Measurements from ENCODE around the gene AZIN2.

DNA sequence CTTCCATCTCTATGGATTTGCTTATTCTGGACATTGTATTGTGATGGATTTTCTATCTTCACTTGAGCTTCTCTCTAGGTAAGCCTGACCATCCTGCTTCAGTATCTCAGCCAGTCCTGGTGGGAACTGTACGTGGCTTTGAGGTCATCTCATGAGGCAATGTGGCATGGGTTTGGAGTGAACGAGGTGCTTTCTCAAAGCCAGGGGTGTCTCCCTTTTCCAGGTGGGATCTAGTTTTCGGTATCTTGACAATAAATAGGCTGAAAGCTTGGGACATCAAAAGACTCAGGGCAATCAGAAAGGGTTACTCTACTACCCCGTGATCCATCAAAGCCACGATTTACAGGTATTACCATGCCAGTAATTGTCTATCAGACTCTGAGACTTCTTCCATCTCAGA lies 40.8 kb downstream of the AZIN2 start:
- TF ChIP-seq, protein P1, sequence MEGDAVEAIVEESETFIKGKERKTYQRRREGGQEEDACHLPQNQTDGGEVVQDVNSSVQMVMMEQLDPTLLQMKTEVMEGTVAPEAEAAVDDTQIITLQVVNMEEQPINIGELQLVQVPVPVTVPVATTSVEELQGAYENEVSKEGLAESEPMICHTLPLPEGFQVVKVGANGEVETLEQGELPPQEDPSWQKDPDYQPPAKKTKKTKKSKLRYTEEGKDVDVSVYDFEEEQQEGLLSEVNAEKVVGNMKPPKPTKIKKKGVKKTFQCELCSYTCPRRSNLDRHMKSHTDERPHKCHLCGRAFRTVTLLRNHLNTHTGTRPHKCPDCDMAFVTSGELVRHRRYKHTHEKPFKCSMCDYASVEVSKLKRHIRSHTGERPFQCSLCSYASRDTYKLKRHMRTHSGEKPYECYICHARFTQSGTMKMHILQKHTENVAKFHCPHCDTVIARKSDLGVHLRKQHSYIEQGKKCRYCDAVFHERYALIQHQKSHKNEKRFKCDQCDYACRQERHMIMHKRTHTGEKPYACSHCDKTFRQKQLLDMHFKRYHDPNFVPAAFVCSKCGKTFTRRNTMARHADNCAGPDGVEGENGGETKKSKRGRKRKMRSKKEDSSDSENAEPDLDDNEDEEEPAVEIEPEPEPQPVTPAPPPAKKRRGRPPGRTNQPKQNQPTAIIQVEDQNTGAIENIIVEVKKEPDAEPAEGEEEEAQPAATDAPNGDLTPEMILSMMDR (IDR thresholded peaks at IDR 0.05; ENCODE audit: low read depth, low read length, missing input control), result no peak
- no peak for TF ChIP-seq RXRA (IDR thresholded peaks at IDR 0.05)
- TF ChIP-seq HNF4G (IDR thresholded peaks at IDR 0.05), result no peak

Data from liver (tissue), 3 donors.